HG03139 (cell line): ENCODE results near the gene ATXN10.
"Not testable (repeated sequence)": the region's sequence is repeated elsewhere in the genome, so short reads cannot be mapped to it uniquely, and the experiment has no call there.

Source experiments
- ATAC-seq: cut with Tn5 transposase; IDR thresholded peaks from one replicate; pipeline ENCODE4 v1.9.1; 2021; ENCODE audit not compliant: unreplicated experiment

ATXN10 gene

DNA sequence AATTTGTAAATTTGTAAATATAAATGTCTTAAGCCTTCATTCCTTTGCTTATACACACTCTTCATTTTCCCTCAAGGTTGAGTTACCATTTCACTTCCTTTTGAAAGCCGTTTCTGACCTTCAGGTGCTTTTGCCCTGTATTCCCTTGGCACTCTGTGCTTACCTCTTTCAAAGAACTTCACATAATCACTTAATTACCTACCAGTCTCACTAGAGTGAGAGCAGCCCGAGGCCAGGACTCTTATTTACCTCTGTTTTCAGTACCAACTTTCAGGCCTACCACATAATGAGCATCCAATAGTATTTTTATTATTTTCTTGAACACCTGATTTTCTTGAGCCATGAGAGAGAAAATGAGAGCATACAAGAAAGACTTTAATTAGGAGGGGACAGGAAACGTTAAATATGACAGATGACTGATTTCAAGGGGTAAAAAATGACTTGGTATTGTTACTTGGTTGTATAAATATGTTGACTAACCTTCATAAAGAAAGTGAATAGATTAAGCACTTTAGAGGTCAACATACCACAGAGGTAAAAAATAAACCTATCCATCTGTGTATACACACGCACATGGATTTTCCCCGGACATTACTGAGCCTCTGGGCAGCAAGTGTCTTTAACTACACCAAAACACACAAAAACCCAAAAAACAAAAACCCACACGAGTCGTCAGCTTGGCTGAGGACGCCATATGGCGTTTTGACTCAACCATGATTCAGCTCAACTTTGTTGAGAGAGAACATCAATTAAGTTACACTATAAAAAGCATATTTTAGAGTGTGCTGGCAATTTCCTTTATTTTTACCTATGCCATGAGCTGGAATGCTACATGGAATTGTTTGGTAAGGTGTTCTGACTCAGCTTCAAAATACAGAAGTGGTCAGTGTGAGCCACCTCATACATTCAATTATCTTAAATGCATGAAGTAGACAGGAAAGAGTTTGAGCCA is 7.6 kb downstream of the ATXN10 start:
- no peak for ATAC-seq

DNA sequence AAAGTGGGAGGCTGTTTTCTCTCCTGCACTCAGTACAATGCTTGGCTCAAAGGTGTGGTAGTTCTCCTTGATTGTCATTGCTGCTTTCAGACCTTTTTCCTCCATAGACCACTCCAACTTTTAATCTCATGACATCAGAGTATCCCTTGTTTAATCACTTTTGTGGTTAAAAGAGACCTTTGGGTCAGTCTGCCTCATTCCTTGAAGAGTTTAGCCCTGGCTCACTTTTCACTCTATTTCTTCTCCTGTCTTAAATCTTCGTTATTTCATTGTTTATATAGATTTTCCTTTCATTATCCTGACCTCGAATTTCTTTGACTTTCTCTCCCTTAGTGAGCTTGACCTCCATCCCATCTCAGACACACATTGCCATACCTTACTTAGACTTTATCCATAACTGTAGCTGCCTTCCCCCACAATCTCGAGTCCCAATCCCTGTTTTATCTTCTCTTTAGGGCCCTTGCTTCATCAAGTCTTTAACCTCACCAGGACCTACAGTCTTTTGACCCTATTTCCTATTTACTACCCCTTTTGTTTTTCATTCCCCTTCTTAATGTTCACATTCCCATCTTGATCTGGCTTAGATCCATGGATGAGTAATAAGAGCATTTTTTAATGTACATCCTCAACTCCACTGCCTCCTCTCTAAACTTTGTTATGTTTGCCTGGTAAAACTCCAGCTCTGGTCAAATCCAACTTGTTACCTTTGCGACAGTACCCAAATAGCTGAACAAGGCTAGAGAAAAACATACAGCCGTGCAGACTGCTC is 9.5 kb downstream of the ATXN10 start:
- no peak for ATAC-seq

DNA sequence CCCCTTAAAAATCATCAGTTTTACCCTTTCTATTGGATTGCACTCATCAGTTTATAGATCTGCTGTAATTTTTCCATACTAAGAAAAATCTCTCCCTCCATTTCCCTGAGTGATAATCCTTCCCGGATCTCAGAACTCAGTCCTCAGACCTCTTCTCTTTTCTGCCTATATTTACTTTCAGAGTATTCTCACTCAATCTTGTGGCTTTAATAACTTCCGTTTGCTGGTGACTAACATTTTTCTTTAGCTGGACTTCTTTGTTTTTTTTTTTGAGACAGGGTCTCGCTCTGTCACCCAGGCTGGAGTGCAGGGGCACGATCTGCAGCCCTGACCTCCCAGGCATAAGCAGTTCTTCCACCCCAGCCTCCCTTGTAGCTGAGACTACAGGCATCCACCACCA is 10.4 kb downstream of the ATXN10 start:
- no peak for ATAC-seq

DNA sequence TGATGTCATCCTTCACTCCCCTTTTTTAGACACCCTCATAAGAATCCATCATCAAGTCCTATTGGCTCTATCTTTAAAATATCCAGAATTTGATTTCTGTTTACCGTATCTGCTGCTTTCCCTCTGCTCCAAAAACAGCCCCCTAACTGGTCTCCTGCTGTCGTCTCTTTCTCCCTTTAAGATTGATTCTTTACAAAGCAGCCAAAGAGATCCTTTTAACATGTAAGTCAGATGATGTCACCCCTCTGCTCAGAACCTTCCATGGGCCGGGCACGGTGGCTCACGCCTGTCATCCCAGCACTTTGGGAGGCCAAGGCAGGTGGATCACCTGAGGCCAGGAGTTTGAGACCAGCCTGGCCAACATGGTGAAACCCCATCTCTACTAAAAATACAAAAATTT is 11.1 kb downstream of the ATXN10 start:
- not testable (repeated sequence) for ATAC-seq

DNA sequence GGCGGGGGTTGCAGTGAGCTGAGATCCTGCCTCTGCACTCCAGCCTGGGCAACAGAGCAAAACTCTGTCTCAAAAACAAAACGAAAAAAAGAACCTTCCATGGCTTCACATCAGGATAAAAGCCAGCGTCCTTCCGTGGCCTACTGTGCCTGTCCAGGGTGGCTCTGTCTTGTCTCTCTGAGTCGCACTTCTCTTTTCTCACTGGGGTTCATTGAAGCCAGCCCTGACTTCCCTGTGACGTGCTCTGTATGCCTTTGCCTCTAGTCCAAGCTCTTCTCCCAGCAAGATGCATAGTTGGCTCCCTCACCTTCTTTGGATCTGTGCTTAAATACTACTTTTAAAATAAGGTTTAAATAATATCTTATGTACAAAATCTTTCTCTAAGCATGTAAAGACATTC is 11.6 kb downstream of the ATXN10 start:
- ATAC-seq: no peak

DNA sequence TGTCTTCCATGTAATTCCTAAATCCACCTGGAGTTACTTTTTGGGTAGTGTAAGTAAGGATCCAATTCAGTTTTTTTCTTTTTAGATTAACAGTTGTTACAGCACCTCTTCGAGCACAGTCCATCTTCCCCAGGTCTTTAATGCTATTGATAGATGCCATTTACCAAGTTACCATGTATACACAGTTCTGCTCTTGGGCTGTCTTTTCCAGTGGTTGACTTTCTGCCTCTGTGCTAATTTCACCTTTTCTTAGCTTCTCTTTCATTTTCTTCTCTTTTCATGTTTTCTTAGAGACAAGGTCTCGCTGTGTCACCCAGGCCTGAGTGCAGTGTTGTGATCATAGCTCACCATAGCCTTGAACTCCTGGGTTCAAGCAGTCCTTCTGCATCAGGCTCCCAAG is 12.0 kb downstream of the ATXN10 start:
- no peak for ATAC-seq

DNA sequence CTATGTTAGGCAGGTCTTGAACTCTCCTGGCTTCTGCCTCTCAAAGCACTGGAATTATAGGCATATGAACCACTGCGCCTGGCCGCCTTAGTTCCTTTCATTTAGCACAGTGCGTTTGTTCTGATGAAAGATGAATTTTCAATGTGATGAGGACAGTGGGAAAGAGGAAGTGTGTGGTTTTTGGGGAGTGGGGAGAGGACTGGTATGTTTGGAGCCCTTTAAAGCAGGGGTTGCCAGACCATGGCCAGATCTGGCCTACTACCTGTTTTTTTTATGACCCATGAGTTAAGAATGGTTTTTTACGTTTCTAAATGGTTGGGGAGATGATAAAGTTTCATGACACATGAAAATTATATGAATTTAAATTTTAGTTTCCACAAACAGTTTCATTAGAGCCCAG is 12.5 kb downstream of the ATXN10 start:
- ATAC-seq: no peak

DNA sequence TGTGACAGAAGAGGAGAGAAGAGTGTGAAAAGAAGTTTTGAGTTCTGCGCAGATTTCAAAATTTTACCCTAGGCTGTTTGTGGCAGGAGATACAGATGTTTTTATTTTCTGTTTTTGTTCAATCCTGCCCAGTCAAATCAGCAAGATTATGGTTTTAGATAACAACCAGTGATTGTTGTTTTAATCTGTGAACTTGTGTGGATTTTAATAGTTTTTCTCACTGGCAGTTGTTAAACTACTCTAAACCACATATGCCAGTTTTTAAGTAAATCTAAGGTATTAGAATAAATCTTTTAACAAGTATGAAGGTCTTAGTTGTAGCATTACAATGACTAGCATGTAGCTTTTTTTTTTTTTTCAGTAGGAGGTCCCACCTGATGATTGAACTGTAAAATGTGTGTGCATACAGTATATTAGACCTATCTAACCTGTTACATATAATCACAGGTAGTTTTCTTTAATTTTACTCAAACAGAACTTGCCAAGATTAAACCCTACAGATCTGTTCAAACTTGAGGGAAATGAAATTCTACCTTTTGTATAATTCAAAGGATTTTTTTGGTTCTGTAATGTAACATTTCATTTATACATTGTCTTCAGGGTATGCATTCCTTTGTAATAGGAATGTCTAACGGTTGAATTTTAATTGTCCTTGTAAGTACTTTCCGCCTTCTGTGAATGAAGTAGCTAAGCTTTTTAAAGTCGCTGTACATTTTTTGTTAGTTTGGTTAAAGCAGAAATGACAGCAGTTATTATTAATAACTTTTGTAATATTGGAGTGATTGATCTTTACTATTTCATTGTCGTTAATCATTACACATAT is 13.3 kb downstream of the ATXN10 start:
- no peak for ATAC-seq

DNA sequence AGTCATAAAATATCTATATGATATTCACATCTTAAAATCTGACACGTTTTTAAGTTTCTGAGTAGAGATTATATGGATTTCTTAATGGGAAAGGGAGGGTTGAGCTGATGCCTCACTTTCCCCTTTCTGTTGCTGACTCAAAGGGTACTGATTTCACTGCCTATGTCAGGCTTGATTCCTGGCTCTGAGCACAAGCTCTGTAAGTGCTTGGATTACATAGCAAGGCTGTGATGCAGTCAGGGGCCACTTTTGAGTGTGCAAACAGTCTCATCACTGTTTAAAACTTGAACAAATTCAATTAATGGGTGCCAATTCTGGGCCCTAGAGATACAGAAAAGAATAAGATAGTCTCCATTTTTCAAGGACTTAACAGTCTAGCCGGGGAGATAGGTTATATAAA is 14.4 kb downstream of the ATXN10 start:
- no peak for ATAC-seq

DNA sequence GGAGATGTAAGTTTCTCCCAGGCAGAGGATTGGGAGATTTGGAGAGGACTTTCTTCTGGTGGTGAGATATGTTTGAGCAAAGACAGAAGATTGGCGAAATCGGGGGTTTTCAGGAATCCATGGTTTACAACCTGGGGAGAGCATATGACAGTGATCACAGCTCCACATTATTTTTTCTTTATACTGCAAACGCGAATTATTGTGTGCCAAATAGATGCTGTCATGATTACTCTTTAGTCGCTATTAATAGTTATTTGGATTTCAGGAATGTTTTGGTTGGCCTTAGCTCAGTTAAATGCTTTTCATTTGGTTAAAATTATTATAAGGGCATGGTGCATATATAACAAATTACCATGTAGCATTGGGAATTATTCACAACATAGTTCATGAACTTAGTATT is 15.2 kb downstream of the ATXN10 start:
- ATAC-seq: no peak

DNA sequence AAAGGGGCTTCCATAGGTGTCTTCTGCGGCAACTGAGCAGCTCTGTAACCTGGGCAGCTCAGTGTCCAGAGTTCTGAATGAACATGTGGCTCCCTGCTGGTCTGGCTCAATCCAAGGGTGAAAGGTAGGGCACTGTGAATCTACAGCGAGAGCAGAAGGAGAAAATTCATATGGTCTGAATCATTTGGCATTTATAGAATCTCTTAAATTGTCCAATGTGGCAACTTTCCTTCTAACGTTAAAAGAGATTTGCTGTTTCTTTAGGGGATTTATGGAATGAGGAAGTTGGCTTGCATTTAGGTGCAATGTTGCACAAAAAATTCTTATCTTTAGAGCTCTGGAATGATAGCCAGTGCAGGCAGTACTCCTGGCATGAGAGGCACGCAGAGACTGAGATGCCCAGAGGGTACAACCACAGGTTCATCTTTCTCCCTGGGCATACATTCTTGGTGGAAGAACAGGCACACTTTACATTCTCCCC is 17.0 kb downstream of the ATXN10 start:
- no peak for ATAC-seq

DNA sequence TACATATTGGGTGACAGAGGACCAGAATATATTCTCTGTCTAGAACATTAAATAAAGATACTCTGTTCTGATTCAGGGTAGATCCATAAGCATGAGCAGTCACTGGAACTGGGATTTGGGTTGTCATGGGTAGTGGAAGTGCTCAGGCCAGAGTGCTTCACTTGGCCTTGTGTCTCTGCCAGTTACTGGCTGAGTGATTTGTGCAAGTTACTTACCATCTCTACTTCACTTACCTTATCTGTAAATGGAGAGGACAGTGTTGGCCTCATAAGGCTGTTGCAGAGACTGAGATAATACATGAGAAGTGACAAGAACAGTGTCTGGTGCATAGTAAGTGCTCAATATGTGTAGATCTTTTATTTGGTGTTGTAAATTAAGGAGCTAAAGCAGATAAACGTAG is 17.6 kb downstream of the ATXN10 start:
- no peak for ATAC-seq

DNA sequence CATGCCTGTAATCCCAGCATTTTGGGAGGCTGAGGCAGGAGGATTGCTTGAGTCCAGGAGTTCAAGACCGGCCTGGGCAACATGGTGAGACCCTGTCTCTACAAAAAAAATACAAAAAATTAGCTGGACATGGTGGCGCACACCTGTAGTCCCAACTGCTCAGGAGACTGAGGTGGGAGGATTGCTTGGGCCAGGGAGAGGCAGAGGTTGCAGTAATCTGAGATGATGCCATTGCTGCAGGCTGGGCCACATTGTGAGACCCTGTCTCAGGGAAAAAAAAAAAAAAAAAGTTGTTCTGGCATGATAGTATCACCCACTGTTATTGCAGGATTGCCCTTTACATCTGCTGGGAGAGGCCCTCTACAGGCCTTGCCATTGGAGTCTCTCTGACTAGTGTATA is 18.4 kb downstream of the ATXN10 start:
- ATAC-seq: no peak

DNA sequence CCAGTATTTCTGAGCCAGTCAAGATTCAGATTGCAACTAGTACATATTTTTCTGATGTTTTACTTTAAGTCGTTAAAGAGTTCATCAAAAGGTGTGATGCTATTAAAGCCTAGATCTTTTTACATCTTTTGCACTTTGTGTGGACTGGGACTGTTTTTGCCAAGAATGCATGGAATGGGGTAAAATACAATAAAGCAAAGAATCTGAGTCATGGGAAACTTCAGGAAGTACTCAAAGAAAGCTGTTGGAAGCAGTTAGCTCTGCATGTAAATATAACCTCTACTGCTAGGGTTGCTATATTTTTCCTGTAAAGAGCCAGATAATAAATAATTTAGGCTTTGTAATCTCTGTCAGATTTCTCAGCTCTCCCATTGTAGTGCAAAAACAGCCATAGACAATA is 20.9 kb downstream of the ATXN10 start:
- ATAC-seq: no peak

DNA sequence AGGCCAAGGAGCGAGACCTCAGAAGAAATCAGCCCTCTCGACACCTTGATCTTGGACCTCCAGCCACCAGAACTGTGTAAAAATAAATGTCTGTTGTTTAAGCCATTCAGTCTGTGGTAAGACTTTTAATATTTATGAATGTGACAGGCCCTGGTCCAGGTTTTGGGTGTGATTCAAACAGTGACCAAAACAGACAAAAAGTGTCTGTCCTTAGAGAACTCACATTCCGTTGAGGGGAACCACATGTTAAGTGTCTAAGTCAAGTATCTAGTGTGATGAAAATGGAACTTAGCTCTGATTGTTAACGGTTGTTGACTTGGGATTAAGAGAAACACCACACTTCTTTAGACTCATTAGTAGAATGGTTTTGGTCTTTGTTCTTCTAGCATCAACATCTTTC is 22.2 kb downstream of the ATXN10 start:
- ATAC-seq: no peak

DNA sequence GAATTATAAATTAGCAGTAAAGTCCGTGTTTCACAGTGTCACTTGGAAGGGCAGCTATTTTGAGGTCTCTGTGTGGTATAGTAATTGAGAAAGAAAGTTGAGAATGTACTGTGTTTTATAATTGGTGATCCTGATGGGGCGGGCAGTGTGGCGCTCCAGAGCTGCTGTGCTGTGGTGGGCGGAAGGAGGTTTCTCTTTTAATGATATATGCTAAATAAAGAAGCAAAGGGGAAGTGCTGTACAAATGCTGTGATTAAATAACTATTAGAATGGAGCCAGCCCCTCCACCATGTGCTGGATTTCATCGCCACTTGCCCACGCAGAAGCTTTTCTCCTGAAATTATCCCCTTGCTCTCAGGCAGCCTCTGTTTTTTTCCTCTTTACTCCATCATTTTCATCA is 24.6 kb downstream of the ATXN10 start:
- ATAC-seq: no peak

DNA sequence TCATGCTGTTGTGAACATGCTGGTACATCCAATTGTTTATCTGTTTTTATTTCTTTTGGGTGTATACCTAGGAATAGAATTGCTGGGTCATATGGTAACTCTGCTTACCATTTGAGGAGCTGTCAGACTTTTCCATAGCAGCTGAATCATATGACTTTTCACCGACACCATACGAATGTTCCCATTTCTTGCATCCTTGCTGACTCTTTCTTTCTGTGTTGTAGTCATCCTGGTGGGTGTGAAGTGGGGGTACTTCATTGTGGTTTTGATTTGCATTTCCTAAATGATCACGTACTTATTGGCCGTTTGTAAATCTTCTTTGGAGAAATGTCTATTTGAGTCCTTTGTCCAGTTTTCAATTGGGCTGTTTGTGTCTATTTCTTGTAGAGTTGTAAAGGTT is 26.5 kb downstream of the ATXN10 start:
- ATAC-seq: no peak

DNA sequence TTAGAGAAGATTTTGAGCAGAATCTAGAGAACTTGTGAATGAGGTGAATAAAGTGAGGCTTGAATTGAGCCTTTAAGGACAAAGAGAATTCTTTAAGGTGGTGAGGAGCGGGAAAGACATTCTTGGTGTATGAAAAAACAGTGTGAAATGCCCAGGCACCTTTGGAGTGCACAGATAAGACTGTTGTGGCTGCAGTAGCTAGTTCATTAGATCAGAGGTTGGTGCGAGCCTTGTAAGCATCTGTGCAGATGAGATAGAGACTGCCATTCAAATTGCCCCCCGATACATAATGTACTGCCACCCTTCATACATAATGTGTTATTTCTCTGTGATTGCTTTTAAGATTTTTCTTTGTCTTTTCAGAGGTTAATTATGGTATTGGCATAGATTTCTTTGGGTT is 31.3 kb downstream of the ATXN10 start:
- ATAC-seq: no peak

DNA sequence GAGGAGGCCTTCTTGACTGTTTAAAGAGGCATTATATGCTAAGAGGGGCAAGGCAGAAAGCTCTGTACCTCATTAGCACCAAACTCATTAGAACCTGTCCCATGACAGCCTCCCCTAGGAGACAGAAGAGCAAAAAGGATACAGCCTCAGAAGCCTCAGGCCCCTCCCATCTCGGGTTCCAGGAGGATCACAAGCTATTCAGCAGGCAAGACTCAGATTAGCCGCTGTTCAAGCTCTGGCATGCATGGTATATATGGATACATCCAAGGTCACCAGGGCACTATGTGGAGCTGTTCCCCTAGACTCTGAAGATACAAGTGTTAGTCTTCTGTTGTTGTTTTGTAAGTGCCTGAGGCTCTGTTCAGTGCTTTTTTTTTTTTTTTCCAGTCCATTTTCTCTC is 32.1 kb downstream of the ATXN10 start:
- no peak for ATAC-seq

DNA sequence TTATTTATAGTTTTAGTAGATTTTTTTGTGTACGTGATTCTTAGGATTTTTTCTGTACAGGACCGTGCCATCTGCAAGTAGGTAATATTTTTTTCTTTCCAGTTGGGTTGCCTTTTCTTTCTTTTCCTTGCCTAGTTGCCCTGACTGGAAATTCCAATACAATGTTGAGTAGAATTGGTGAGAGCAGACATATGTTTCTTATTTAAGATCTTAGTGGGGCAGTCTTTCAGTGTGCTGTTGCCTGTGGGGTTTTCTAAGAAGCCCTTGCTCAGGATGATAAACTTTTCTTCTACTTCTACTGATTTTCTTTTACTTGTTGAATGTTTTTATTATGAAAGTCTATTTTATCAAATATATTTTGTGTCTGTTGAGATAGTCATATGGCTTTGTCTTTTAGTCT is 33.0 kb downstream of the ATXN10 start:
- ATAC-seq: no peak

DNA sequence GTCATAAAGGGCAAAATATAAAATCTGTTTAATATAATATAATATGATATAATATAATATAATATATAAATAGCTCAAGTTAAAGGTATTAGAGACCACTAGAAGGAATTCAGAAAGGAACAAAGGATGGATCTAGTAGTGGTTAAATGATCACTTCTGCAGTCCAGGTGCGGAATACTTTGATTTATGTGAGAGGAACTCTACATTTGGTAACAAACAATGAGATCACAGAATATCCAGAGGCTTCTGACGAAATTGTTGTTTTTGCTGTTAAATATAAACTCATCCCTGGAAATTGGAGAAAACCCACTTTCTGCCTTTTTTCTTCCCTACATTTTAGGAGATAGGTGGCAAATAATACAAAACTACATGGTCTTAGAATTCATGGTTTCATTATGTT is 36.0 kb downstream of the ATXN10 start:
- ATAC-seq: no peak
